HG02970 (cell line): ENCODE measurements around the gene P2RX1.

Experiments
- ATAC-seq: cut with Tn5 transposase; IDR thresholded peaks from one replicate; pipeline ENCODE4 v1.9.1; 2021; ENCODE audit warnings: mild to moderate bottlenecking, moderate library complexity, moderate number of reproducible peaks; ENCODE audit not compliant: unreplicated experiment, low FRiP score

Gene P2RX1

GRCh38 chr17:3891626-3892094, 24.6 kb downstream of the P2RX1 start:
- no peak for ATAC-seq

- ATAC-seq, result no peak
Measured at GRCh38 chr17:3890878-3891219, 25.4 kb downstream of the P2RX1 start.

- ATAC-seq, result no peak
Measured at GRCh38 chr17:3890082-3890877, 26.0 kb downstream of the P2RX1 start.

GRCh38 chr17:3889325-3890012, 26.8 kb downstream of the P2RX1 start:
- ATAC-seq, result no peak

- ATAC-seq, result no peak
Measured at GRCh38 chr17:3888343-3889171, 27.7 kb downstream of the P2RX1 start.

- ATAC-seq, result no peak
Measured at GRCh38 chr17:3887804-3888203, 28.5 kb downstream of the P2RX1 start.

- ATAC-seq, result no peak
Measured at GRCh38 chr17:3887394-3887793, 28.9 kb downstream of the P2RX1 start.

- ATAC-seq, result no peak
Measured at GRCh38 chr17:3886776-3887175, 29.5 kb downstream of the P2RX1 start.

GRCh38 chr17:3885970-3886369, 30.3 kb downstream of the P2RX1 start:
- no peak for ATAC-seq

- no peak for ATAC-seq
Measured at GRCh38 chr17:3885271-3885670, 31.0 kb downstream of the P2RX1 start.

GRCh38 chr17:3884188-3884587, 32.1 kb downstream of the P2RX1 start:
- ATAC-seq, result no peak

GRCh38 chr17:3882276-3882675, 34.0 kb downstream of the P2RX1 start:
- no peak for ATAC-seq

GRCh38 chr17:3880983-3881382, 35.3 kb downstream of the P2RX1 start:
- no peak for ATAC-seq

- ATAC-seq, result no peak
Measured at GRCh38 chr17:3879591-3880417, 36.5 kb downstream of the P2RX1 start.

- ATAC-seq, result no peak
Measured at GRCh38 chr17:3879186-3879585, 37.1 kb downstream of the P2RX1 start.

GRCh38 chr17:3877220-3877619, 39.0 kb downstream of the P2RX1 start:
- ATAC-seq, result no peak

GRCh38 chr17:3875317-3875716, 40.9 kb downstream of the P2RX1 start:
- no peak for ATAC-seq

GRCh38 chr17:3873862-3874261, 42.4 kb downstream of the P2RX1 start:
- no peak for ATAC-seq

GRCh38 chr17:3870871-3871306, 45.4 kb downstream of the P2RX1 start:
- no peak for ATAC-seq

- ATAC-seq, result no peak
Measured at GRCh38 chr17:3867606-3868005, 48.7 kb downstream of the P2RX1 start.
